ENCODE data around the gene MPND. TPM values are rescaled to one million over a fixed set of nuclear protein-coding genes. Genes with fewer than 3 reads are reported as not detected.

Gene MPND
- total and polyA plus RNA-seq, 5 donors from 2014 or later, result 4.9 to 12.2 (median 5.9) TPM

DNA sequence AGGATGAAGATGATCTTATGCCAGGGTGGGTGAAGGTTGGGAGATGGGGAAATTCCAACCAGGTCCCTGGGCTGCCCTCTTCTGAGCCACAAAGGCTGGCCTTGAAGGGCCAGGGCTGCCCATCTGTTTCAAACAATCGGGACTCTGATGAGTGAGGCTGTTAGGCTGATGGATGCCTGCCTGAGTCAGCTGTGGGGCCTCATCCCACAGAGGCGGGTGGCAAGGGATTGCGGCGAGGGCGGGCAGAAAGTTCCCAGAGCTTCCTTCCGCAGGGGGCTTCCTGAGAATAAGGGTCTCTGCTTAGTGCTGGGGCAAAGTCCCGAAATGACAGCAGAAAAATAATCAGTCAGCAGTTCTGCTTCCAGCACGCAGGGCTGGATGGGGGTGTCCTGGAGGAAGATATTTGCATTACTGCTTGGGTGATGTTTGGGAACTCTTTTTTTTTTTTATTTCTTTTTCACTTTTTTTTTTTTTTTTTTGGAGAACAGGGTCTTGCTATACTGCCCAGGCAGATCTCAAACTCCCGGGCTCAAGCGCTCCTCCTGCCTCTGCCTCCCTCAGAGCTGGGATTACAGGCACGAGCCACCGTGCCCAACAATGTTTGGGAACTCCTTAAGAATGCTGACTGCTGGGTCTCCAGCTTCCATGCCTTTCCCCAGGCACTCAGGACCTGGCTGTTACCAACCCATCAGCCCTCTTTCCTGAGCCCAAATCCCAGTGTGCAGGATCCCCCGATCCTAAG is 42.9 kb downstream of the MPND start:
- Mint-ChIP-seq H3K27ac (no peak overlapping the region), H3K4me1 (peaks cover 0 to 42% (median 25%) of the 10 kb centered on the region in 4 donors), H3K27me3 (no peaks in the 10 kb centered on the region), H3K36me3 (peaks cover 3% of the 10 kb centered on the region), H3K9me3 (no peaks in the 10 kb centered on the region), H3K4me3 (peak overlapping the region in 1 of 4 donors; percentile 51)
- Histone ChIP-seq H3K27ac (ENCODE audit: insufficient read depth, low read length, poor library complexity, severe bottlenecking) (no peak overlapping the region), H3K4me1 (ENCODE audit: control insufficient read depth, insufficient read depth, low read length, poor library complexity, severe bottlenecking) (peaks cover 12% of the 10 kb centered on the region), H3K36me3 (ENCODE audit: control insufficient read depth, insufficient read depth, low read length) (peaks cover 38% of the 10 kb centered on the region), H3K4me3 (ENCODE audit: low read depth, low read length) (no peak overlapping the region), H3K27me3 (ENCODE audit: control insufficient read depth, insufficient read depth, low read length) (no peaks in the 10 kb centered on the region), H3K9me3 (ENCODE audit: control insufficient read depth in 2 of 2, low read length in 2 of 2) (no peaks in the 10 kb centered on the region)
- no peak for ATAC-seq (ENCODE audit: low read depth in 2 of 2)
- DNase-seq, result no peak

DNA sequence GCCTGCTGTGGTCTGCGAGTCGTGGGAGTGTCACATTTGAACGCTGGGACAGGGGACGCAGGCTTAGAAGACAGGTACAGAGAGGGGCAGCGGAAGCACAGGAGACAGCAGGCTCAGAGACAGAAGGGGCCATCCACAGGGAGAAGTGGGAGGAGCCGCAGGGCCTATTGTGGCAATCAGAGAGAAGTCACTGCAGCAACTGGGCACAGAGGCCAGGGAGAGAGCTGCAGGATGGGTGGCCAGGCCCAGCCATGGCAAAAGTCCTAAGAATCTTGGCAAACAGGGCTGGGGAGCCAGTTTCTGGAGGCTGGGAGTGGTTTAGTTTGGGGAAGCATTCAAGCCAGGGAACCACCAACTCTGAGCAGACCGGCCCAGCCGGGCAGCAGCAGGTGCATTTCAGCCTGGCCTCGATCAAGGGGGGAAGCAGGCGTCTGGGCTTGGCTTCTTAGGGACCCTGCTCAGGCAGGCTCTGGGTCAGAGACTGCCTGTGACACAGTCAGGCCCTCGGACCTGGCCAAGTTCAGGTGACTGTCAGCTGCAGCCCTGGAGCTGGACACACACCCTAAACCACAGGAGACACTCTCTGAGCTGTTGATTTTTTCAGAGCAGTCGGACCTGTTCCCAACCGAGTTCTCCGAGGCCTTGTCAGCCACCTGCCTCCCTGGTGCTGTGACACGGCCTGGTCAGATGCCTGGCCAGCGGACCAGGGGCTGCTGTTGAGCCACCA is 45.1 kb downstream of the MPND start:
- peaks cover 0 to 47% (median 25%) of the 10 kb centered on the region in 4 donors for H3K4me1 Mint-ChIP-seq
- H3K4me3 Mint-ChIP-seq, result no peak overlapping the region
- H3K4me3 ChIP-seq (ENCODE audit: low read depth, low read length), result no peak overlapping the region
- H3K36me3 Mint-ChIP-seq, result peaks cover 3% of the 10 kb centered on the region
- H3K9me3 ChIP-seq (ENCODE audit: control insufficient read depth in 2 of 2, low read length in 2 of 2), result no peaks in the 10 kb centered on the region
- no peak overlapping the region for H3K27ac ChIP-seq (ENCODE audit: insufficient read depth, low read length, poor library complexity, severe bottlenecking)
- no peaks in the 10 kb centered on the region for H3K27me3 ChIP-seq (ENCODE audit: control insufficient read depth, insufficient read depth, low read length)
- DNase-seq, result no peak
- H3K27me3 Mint-ChIP-seq, result no peaks in the 10 kb centered on the region
- no peaks in the 10 kb centered on the region for H3K9me3 Mint-ChIP-seq
- H3K27ac Mint-ChIP-seq, result peak overlapping the region in 1 of 3 donors; percentile 29
- H3K4me1 ChIP-seq (ENCODE audit: control insufficient read depth, insufficient read depth, low read length, poor library complexity, severe bottlenecking), result peaks cover 20% of the 10 kb centered on the region
- H3K36me3 ChIP-seq (ENCODE audit: control insufficient read depth, insufficient read depth, low read length), result peaks cover 44% of the 10 kb centered on the region
- ATAC-seq (ENCODE audit: low read depth in 2 of 2), result no peak

DNA sequence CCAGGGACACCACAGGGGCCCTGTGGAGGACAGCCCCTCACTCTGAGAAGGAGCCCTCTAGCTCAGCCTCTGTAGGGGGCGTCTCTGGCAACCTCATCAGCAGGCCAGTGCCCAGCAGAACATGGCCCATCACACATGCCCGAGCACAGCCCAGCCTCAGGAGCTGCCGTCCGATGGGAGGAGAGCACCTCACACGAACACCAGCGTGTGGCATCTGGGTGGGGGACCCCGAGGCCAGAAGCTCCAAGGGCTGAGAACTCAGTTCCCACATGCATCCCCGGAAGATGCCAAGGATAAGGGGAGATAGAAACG is 45.7 kb downstream of the MPND start:
- H3K9me3 ChIP-seq (ENCODE audit: control insufficient read depth in 2 of 2, low read length in 2 of 2), result no peaks in the 10 kb centered on the region
- no peak overlapping the region for H3K4me3 Mint-ChIP-seq
- H3K27ac Mint-ChIP-seq, result peak overlapping the region in 1 of 3 donors; percentile 84
- H3K4me1 ChIP-seq (ENCODE audit: control insufficient read depth, insufficient read depth, low read length, poor library complexity, severe bottlenecking), result peaks cover 21% of the 10 kb centered on the region
- H3K27ac ChIP-seq (ENCODE audit: insufficient read depth, low read length, poor library complexity, severe bottlenecking), result no peak overlapping the region
- H3K27me3 Mint-ChIP-seq, result no peaks in the 10 kb centered on the region
- H3K27me3 ChIP-seq (ENCODE audit: control insufficient read depth, insufficient read depth, low read length), result no peaks in the 10 kb centered on the region
- DNase-seq (no peak), ATAC-seq (ENCODE audit: low read depth in 2 of 2) (no peak)
- peaks cover 0 to 50% (median 24%) of the 10 kb centered on the region in 4 donors for H3K4me1 Mint-ChIP-seq
- no peak overlapping the region for H3K4me3 ChIP-seq (ENCODE audit: low read depth, low read length)
- peaks cover 3% of the 10 kb centered on the region for H3K36me3 Mint-ChIP-seq
- H3K9me3 Mint-ChIP-seq, result no peaks in the 10 kb centered on the region
- H3K36me3 ChIP-seq (ENCODE audit: control insufficient read depth, insufficient read depth, low read length), result peaks cover 40% of the 10 kb centered on the region

- Histone ChIP-seq H3K27ac (ENCODE audit: insufficient read depth, low read length, poor library complexity, severe bottlenecking) (no peak overlapping the region), H3K4me1 (ENCODE audit: control insufficient read depth, insufficient read depth, low read length, poor library complexity, severe bottlenecking) (peaks cover 21% of the 10 kb centered on the region), H3K27me3 (ENCODE audit: control insufficient read depth, insufficient read depth, low read length) (no peaks in the 10 kb centered on the region), H3K4me3 (ENCODE audit: low read depth, low read length) (no peak overlapping the region), H3K9me3 (ENCODE audit: control insufficient read depth in 2 of 2, low read length in 2 of 2) (no peaks in the 10 kb centered on the region), H3K36me3 (ENCODE audit: control insufficient read depth, insufficient read depth, low read length) (peaks cover 41% of the 10 kb centered on the region)
- Mint-ChIP-seq H3K27me3 (no peaks in the 10 kb centered on the region), H3K27ac (no peak overlapping the region), H3K4me1 (peaks cover 0 to 55% (median 28%) of the 10 kb centered on the region in 4 donors), H3K4me3 (no peak overlapping the region), H3K36me3 (peaks cover 3% of the 10 kb centered on the region), H3K9me3 (no peaks in the 10 kb centered on the region)
- DNase-seq (no peak), ATAC-seq (ENCODE audit: low read depth in 2 of 2) (no peak)
Measured at GRCh38 chr19:4389511-4390016, 46.2 kb downstream of the MPND start.

DNA sequence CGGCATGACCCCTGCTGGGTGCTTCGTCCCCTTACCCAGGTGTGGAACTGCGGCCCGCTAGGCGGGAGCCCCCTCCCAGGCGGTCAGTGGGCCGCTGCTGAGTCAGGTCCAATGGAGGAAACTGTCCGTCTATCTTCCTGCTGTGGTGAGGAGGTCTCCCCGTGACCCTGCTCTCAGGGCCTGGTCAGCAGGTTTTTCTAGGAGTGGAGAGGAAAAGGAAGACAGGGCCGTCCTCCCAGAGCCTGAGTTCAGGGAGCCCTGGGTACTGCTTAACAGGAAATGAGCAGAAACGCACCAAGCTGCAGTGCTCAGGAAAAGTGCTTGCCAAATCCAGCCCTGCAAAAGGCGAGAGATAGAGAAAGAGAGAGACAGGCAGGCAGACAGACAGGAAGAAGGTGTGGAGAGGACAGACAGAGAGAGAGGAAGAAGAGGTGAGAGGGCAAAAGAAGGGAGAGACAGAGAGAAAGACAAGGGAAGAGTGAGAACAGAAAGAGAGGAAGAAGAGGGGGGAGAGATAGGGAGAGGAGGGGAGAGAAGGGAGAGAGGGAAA is 46.7 kb downstream of the MPND start:
- Mint-ChIP-seq H3K4me1 (peaks cover 0 to 60% (median 31%) of the 10 kb centered on the region in 4 donors), H3K27ac (peak overlapping the region in 1 of 3 donors; percentile 88), H3K36me3 (peaks cover 7% of the 10 kb centered on the region), H3K9me3 (no peaks in the 10 kb centered on the region), H3K27me3 (no peaks in the 10 kb centered on the region), H3K4me3 (no peak overlapping the region)
- H3K4me1 ChIP-seq (ENCODE audit: control insufficient read depth, insufficient read depth, low read length, poor library complexity, severe bottlenecking), result peaks cover 26% of the 10 kb centered on the region
- H3K27me3 ChIP-seq (ENCODE audit: control insufficient read depth, insufficient read depth, low read length), result no peaks in the 10 kb centered on the region
- no peak for DNase-seq
- no peaks in the 10 kb centered on the region for H3K9me3 ChIP-seq (ENCODE audit: control insufficient read depth in 2 of 2, low read length in 2 of 2)
- H3K27ac ChIP-seq (ENCODE audit: insufficient read depth, low read length, poor library complexity, severe bottlenecking), result no peak overlapping the region
- H3K36me3 ChIP-seq (ENCODE audit: control insufficient read depth, insufficient read depth, low read length), result peaks cover 41% of the 10 kb centered on the region
- no peak for ATAC-seq (ENCODE audit: low read depth in 2 of 2)
- H3K4me3 ChIP-seq (ENCODE audit: low read depth, low read length), result no peak overlapping the region

GRCh38 chr19:4390567-4391305 is 47.4 kb downstream of the MPND start:
- Histone ChIP-seq H3K36me3 (ENCODE audit: control insufficient read depth, insufficient read depth, low read length) (peaks cover 42% of the 10 kb centered on the region), H3K9me3 (ENCODE audit: control insufficient read depth in 2 of 2, low read length in 2 of 2) (no peaks in the 10 kb centered on the region), H3K4me1 (ENCODE audit: control insufficient read depth, insufficient read depth, low read length, poor library complexity, severe bottlenecking) (peaks cover 26% of the 10 kb centered on the region), H3K27ac (ENCODE audit: insufficient read depth, low read length, poor library complexity, severe bottlenecking) (no peak overlapping the region), H3K4me3 (ENCODE audit: low read depth, low read length) (no peak overlapping the region), H3K27me3 (ENCODE audit: control insufficient read depth, insufficient read depth, low read length) (no peaks in the 10 kb centered on the region)
- H3K27me3 Mint-ChIP-seq, result no peaks in the 10 kb centered on the region
- H3K36me3 Mint-ChIP-seq, result peaks cover 12% of the 10 kb centered on the region
- no peak for DNase-seq
- H3K4me3 Mint-ChIP-seq, result no peak overlapping the region
- H3K9me3 Mint-ChIP-seq, result no peaks in the 10 kb centered on the region
- ATAC-seq (ENCODE audit: low read depth in 2 of 2), result no peak
- H3K27ac Mint-ChIP-seq, result peak overlapping the region in 1 of 3 donors; percentile 88
- H3K4me1 Mint-ChIP-seq, result peaks cover 0 to 64% (median 33%) of the 10 kb centered on the region in 4 donors

- H3K36me3 Mint-ChIP-seq, result peaks cover 12% of the 10 kb centered on the region
- H3K4me1 Mint-ChIP-seq, result peaks cover 0 to 67% (median 37%) of the 10 kb centered on the region in 4 donors
- peaks cover 40% of the 10 kb centered on the region for H3K36me3 ChIP-seq (ENCODE audit: control insufficient read depth, insufficient read depth, low read length)
- ATAC-seq (ENCODE audit: low read depth in 2 of 2) (no peak), DNase-seq (no peak)
- no peaks in the 10 kb centered on the region for H3K27me3 ChIP-seq (ENCODE audit: control insufficient read depth, insufficient read depth, low read length)
- H3K27ac ChIP-seq (ENCODE audit: insufficient read depth, low read length, poor library complexity, severe bottlenecking), result no peak overlapping the region
- H3K9me3 ChIP-seq (ENCODE audit: control insufficient read depth in 2 of 2, low read length in 2 of 2), result no peaks in the 10 kb centered on the region
- no peak overlapping the region for H3K4me3 Mint-ChIP-seq
- no peak overlapping the region for H3K27ac Mint-ChIP-seq
- peaks cover 26% of the 10 kb centered on the region for H3K4me1 ChIP-seq (ENCODE audit: control insufficient read depth, insufficient read depth, low read length, poor library complexity, severe bottlenecking)
- H3K27me3 Mint-ChIP-seq, result no peaks in the 10 kb centered on the region
- no peak overlapping the region for H3K4me3 ChIP-seq (ENCODE audit: low read depth, low read length)
- no peaks in the 10 kb centered on the region for H3K9me3 Mint-ChIP-seq
Measured at GRCh38 chr19:4391306-4391693, 47.9 kb downstream of the MPND start.

Measured in CD4-positive, CD25-positive, alpha-beta regulatory T cell (primary cell).